ENCODE results near the gene PGRMC1. TPM values are rescaled to one million over a fixed set of nuclear protein-coding genes. Genes with fewer than 3 reads are reported as not detected.

The PGRMC1 gene
- total and polyA plus RNA-seq, 2 donors (not counting 1 experiment from before 2014, with no cell fraction given), result 5.6 to 9.1 TPM

DNA sequence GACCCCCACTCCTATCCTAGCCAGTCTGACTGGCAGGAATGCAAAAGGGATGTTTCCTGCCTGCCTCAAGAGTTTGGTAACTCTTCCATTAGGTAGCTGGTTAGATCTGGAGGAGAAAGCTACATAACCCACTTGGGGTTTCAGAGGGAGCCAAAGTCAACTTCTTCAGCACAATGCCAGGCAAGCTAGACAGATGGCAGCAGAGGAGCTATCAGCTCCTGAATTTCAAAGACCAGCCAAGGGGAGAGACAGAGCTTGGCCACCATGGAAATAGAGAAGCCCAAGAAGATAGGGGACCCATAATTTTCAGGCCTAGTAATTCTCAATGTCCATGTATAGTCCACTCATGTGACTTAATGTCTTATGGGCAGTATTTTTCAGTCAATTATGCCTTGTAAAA, 56.4 kb downstream of the PGRMC1 start:
- no peak overlapping the region for H3K4me3 Mint-ChIP-seq
- ATAC-seq (ENCODE audit: low read depth), result no peak
- intact Hi-C loops (cut with micrococcal nuclease), result no loop called here
- H3K27ac Mint-ChIP-seq, result no peak overlapping the region
- DNase-seq, result peak; percentile 2
- Histone ChIP-seq H4K20me1 (ENCODE audit: control insufficient read depth, insufficient read depth, low read length, poor library complexity, severe bottlenecking) (no peaks in the 10 kb centered on the region), H3K27me3 (replicated peaks in 1 of 4; ENCODE audit: control extremely low read depth in 1 of 4, control insufficient read depth in 3 of 4, insufficient read depth in 4 of 4, low read length in 3 of 4) (no peaks in the 10 kb centered on the region), H3K9ac (ENCODE audit: low read length) (no peak overlapping the region), H3K79me2 (ENCODE audit: control insufficient read depth, insufficient read depth, low read length) (no peaks in the 10 kb centered on the region), H3K9me3 (ENCODE audit: control extremely low read depth in 1 of 3, control insufficient read depth in 2 of 3, insufficient read depth in 1 of 3, low read length in 2 of 3) (no peaks in the 10 kb centered on the region), H2AFZ (ENCODE audit: insufficient read depth, low read depth, low read length, poor library complexity, severe bottlenecking) (no peak overlapping the region), H3K4me1 (ENCODE audit: control insufficient read depth in 2 of 2, insufficient read depth in 2 of 2, low read length in 2 of 2) (no peaks in the 10 kb centered on the region), H3K4me2 (replicated peaks; ENCODE audit: low read depth, low read length, poor library complexity, severe bottlenecking) (no peak overlapping the region), H3K36me3 (replicated peaks in 1 of 2; ENCODE audit: control extremely low read depth in 1 of 2, control insufficient read depth in 1 of 2, extremely low read depth in 1 of 2, insufficient read depth in 2 of 2, low read length in 1 of 2) (no peaks in the 10 kb centered on the region), H3K27ac (ENCODE audit: low read length in 2 of 2) (no peak overlapping the region), H3K4me3 (ENCODE audit: control extremely low read depth in 1 of 5, extremely low read depth in 1 of 5, insufficient read depth in 1 of 5, low read depth in 2 of 5, low read length in 4 of 5) (no peak overlapping the region)
- no peaks in the 10 kb centered on the region for H3K9me3 Mint-ChIP-seq (ENCODE audit: insufficient read depth)
- ChIA-PET CTCF (interaction anchor here (0.5 kb wide), 1 partner anchor 936 kb away, joined by 3 read pairs; no protein-coding TSS in a partner anchor), POLR2A (no interaction called here)
- TF ChIP-seq CTCF (IDR thresholded peaks at IDR 0.05) (no peak), EZH2 (IDR thresholded peaks at IDR 0.05; ENCODE audit: borderline replicate concordance, insufficient read depth, low read depth, low read length, poor library complexity, severe bottlenecking) (no peak)
- H3K27me3 Mint-ChIP-seq, result peaks cover 5% of the 10 kb centered on the region
- no peaks in the 10 kb centered on the region for H3K4me1 Mint-ChIP-seq

Other genes starting within 250 kb of the PGRMC1 start
- not detected in 2 replicates for gene CT47C1, start 163.3 kb upstream of the PGRMC1 start, total RNA-seq
- gene CT47C1, start 163.3 kb upstream of the PGRMC1 start, polyA plus RNA-seq, result not detected in 2 replicates
- gene KIAA1210, start 108.5 kb upstream of the PGRMC1 start, total RNA-seq, result not detected in 2 replicates
- not detected in 2 replicates for gene KIAA1210, start 108.5 kb upstream of the PGRMC1 start, polyA plus RNA-seq
- 11.1 and 11.2 TPM in 2 replicates for gene SLC25A43, start 163.1 kb downstream of the PGRMC1 start, total RNA-seq
- 8.5 and 9.1 TPM in 2 replicates for gene SLC25A43, start 163.1 kb downstream of the PGRMC1 start, polyA plus RNA-seq
- 142 and 145 TPM in 2 replicates for gene SLC25A5, start 232.2 kb downstream of the PGRMC1 start, total RNA-seq
- 443 and 463 TPM in 2 replicates for gene SLC25A5, start 232.2 kb downstream of the PGRMC1 start, polyA plus RNA-seq